ENCODE measurements around the gene BCL10.
A peak's percentile ranks its signal among the peaks of the same experiment; 100 is the strongest.

Gene BCL10

DNA sequence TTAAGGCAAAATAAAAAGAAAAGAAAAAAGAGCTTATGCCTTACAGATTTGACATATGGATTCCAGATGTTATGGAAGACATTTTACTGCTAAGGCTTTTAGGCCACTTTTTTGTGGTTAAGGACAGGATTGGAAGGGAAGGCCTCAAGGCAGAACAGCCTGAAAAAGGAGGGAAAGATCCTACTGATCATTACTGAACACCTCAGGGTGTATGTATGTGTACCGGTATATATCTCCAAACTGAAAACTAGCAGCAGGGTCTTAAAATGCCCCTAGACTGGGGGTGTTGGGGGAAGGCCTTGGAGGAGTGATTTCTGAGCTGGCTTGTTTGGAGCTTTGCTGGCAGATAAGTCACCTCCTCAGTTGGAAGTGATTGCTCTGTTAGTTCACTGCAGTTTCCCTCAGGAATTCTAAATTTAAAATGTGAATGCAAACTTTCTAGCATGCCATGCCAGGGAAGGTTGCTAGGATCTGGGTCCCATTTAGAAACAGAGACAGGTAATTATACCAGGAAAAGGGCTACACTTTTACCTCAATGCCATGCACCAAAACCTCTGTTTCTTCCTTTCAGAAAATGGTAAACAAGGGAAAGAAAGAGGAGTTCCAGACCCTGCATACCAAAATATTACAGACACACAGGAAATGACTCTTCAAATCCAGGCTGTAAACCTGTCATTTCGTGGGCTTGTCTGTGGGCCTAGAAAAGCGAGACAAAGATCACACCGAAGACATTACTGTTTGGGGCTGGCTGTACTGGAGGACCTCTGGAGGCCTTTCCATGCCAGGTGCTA is 32.0 kb downstream of the BCL10 start:
- Histone ChIP-seq H3K4me2 (ENCODE audit: low read length) (no peak overlapping the region), H3K36me3 (ENCODE audit: control insufficient read depth, low read length) (no peaks in the 10 kb centered on the region)

DNA sequence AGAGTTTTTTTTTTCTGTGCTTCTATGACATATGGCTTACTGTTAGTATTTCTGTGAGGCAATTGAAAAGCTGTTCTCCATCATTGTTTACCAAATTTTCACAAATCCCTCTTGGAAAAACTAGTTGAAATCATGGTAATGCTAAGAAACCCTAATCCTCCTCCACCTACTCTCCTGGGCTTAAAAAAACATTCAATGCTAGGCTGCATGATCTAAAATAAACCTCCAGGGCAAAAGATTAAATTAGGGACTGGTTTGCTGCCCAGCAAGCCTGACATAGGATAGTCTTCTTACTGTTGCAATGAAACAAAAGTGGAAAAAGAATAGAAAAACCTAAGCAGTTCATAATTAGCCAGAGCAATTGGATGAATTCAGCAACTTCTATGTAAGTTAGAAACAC is 33.1 kb downstream of the BCL10 start:
- Histone ChIP-seq H3K36me3 (ENCODE audit: control insufficient read depth, low read length) (no peaks in the 10 kb centered on the region), H3K27ac (ENCODE audit: low read depth, low read length) (no peak overlapping the region), H3K9me2 (replicated peaks; ENCODE audit: control insufficient read depth, low read length) (no peaks in the 10 kb centered on the region), H3K4me3 (ENCODE audit: low read length) (no peak overlapping the region), H3K9me3 (ENCODE audit: control insufficient read depth, insufficient read depth, low read length) (no peaks in the 10 kb centered on the region), H3K4me2 (ENCODE audit: low read length) (no peak overlapping the region), H3K79me2 (ENCODE audit: control insufficient read depth, low read length) (no peaks in the 10 kb centered on the region), H4K20me1 (ENCODE audit: control insufficient read depth, insufficient read depth, low read depth, low read length) (no peaks in the 10 kb centered on the region), H3F3A (ENCODE audit: control insufficient read depth, insufficient read depth) (no peaks in the 10 kb centered on the region), H3K4me1 (ENCODE audit: control insufficient read depth, low read length) (peaks cover 4% of the 10 kb centered on the region; the same call in 1 of the 2 replicates), H3K27me3 (ENCODE audit: control insufficient read depth, low read length) (no peaks in the 10 kb centered on the region)
- TF ChIP-seq EZH2phosphoT487 (IDR thresholded peaks at IDR 0.05; ENCODE audit: borderline replicate concordance, low read length) = no peak

More for the DNA sequence above, 32.0 kb downstream of the BCL10 start:
- Histone ChIP-seq H3K4me3 (ENCODE audit: low read length) (no peak overlapping the region), H3K79me2 (ENCODE audit: control insufficient read depth, low read length) (no peaks in the 10 kb centered on the region), H3K27ac (ENCODE audit: low read depth, low read length) (no peak overlapping the region), H3F3A (ENCODE audit: control insufficient read depth, insufficient read depth) (no peaks in the 10 kb centered on the region), H3K9me2 (replicated peaks; ENCODE audit: control insufficient read depth, low read length) (no peaks in the 10 kb centered on the region), H3K4me1 (ENCODE audit: control insufficient read depth, low read length) (peaks cover 4% of the 10 kb centered on the region; the same call in 1 of the 2 replicates), H3K9me3 (ENCODE audit: control insufficient read depth, insufficient read depth, low read length) (no peaks in the 10 kb centered on the region; the same call in 1 of the 2 replicates), H4K20me1 (ENCODE audit: control insufficient read depth, insufficient read depth, low read depth, low read length) (no peaks in the 10 kb centered on the region), H3K27me3 (ENCODE audit: control insufficient read depth, low read length) (no peaks in the 10 kb centered on the region)
- TF ChIP-seq, protein P1, sequence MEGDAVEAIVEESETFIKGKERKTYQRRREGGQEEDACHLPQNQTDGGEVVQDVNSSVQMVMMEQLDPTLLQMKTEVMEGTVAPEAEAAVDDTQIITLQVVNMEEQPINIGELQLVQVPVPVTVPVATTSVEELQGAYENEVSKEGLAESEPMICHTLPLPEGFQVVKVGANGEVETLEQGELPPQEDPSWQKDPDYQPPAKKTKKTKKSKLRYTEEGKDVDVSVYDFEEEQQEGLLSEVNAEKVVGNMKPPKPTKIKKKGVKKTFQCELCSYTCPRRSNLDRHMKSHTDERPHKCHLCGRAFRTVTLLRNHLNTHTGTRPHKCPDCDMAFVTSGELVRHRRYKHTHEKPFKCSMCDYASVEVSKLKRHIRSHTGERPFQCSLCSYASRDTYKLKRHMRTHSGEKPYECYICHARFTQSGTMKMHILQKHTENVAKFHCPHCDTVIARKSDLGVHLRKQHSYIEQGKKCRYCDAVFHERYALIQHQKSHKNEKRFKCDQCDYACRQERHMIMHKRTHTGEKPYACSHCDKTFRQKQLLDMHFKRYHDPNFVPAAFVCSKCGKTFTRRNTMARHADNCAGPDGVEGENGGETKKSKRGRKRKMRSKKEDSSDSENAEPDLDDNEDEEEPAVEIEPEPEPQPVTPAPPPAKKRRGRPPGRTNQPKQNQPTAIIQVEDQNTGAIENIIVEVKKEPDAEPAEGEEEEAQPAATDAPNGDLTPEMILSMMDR (IDR thresholded peaks at IDR 0.05; ENCODE audit: low read depth, low read length, poor library complexity, severe bottlenecking) = no peak
- TF ChIP-seq EZH2phosphoT487 (IDR thresholded peaks at IDR 0.05; ENCODE audit: borderline replicate concordance, low read length) = no peak

DNA sequence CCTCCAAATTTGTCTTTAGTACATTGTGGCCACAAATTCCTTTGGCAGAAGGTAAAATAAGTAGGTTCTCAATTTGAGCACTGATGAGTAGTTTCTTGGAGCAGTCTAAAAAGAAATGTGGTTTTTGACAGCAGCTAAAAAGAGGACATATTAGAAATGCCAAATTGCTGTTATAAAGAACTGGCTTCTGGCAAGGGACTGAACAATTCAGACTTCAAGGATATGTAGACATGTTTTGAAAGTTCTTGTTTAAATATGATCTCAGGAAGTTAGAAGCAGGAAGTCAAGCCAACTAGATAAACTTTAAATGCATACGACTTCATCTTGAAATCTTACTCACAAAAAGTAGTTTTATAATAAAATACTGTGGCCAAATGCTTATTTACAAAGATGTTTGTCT is 35.8 kb downstream of the BCL10 start:
- Histone ChIP-seq H3F3A (ENCODE audit: control insufficient read depth, insufficient read depth) (no peaks in the 10 kb centered on the region), H3K9me2 (replicated peaks; ENCODE audit: control insufficient read depth, low read length) (no peaks in the 10 kb centered on the region), H3K27ac (ENCODE audit: low read depth, low read length) (no peak overlapping the region), H3K4me3 (ENCODE audit: low read length) (no peak overlapping the region), H3K79me2 (ENCODE audit: control insufficient read depth, low read length) (no peaks in the 10 kb centered on the region), H3K27me3 (ENCODE audit: control insufficient read depth, low read length) (no peaks in the 10 kb centered on the region), H3K4me2 (ENCODE audit: low read length) (no peak overlapping the region), H3K9me3 (ENCODE audit: control insufficient read depth, insufficient read depth, low read length) (no peaks in the 10 kb centered on the region), H4K20me1 (ENCODE audit: control insufficient read depth, insufficient read depth, low read depth, low read length) (no peaks in the 10 kb centered on the region), H3K36me3 (ENCODE audit: control insufficient read depth, low read length) (no peaks in the 10 kb centered on the region), H3K4me1 (ENCODE audit: control insufficient read depth, low read length) (peaks cover 4% of the 10 kb centered on the region; the same call in 1 of the 2 replicates)
- TF ChIP-seq, protein P1 (IDR thresholded peaks at IDR 0.05; ENCODE audit: low read depth, low read length, poor library complexity, severe bottlenecking) = no peak
- TF ChIP-seq EZH2phosphoT487 (IDR thresholded peaks at IDR 0.05; ENCODE audit: borderline replicate concordance, low read length) = no peak

DNA sequence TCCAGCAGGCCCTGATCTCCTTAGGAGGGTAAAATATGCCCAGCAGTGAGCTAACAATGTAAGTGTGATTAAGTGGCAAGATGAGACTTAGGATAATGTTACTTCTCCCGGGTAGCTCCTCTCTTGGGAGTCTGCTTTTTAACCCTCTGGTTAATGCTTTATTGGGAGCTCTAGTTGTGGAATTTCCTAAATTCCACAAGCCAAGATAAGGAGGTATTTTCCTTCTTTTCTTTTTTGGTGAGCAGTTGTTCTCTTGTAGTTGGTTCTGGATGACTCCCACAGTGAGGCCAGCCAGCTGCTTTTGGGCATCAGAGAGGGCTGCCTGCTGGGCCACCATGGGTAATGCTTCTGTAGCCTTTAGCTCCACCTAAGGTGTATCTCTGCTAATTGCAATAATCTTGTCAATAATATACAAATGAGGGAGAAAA is 36.2 kb downstream of the BCL10 start:
- Histone ChIP-seq H3K9me2 (replicated peaks; ENCODE audit: control insufficient read depth, low read length) (no peaks in the 10 kb centered on the region), H3K4me1 (ENCODE audit: control insufficient read depth, low read length) (peaks cover 4% of the 10 kb centered on the region; the same call in 1 of the 2 replicates), H3K79me2 (ENCODE audit: control insufficient read depth, low read length) (no peaks in the 10 kb centered on the region), H3F3A (ENCODE audit: control insufficient read depth, insufficient read depth) (no peaks in the 10 kb centered on the region), H3K36me3 (ENCODE audit: control insufficient read depth, low read length) (no peaks in the 10 kb centered on the region), H3K27me3 (ENCODE audit: control insufficient read depth, low read length) (no peaks in the 10 kb centered on the region), H3K9me3 (ENCODE audit: control insufficient read depth, insufficient read depth, low read length) (no peaks in the 10 kb centered on the region), H3K4me3 (ENCODE audit: low read length) (no peak overlapping the region), H3K27ac (ENCODE audit: low read depth, low read length) (no peak overlapping the region), H4K20me1 (ENCODE audit: control insufficient read depth, insufficient read depth, low read depth, low read length) (no peaks in the 10 kb centered on the region), H3K4me2 (ENCODE audit: low read length) (no peak overlapping the region)
- TF ChIP-seq, protein P1 (IDR thresholded peaks at IDR 0.05; ENCODE audit: low read depth, low read length, poor library complexity, severe bottlenecking) = peak; percentile 19
- TF ChIP-seq EZH2phosphoT487 (IDR thresholded peaks at IDR 0.05; ENCODE audit: borderline replicate concordance, low read length) = no peak
